IMR-90 (cell line): Measurements from ENCODE around the gene HCN4. TPM values are rescaled to one million over a fixed set of nuclear protein-coding genes. Genes with fewer than 3 reads are reported as not detected.
"Not testable (repeated sequence)": the region's sequence is repeated elsewhere in the genome, so short reads cannot be mapped to it uniquely, and the experiment has no call there.

ENCODE experiments used
- ATAC-seq: fragments of 200-7000 bp; cut with Tn5 transposase; 2 replicates; pipeline ENCODE4 v1.9.1; 2020; ENCODE audit warnings: low read depth, mild to moderate bottlenecking, moderate library complexity
- BruUV-seq: library from RNA; stranded (reverse); fragments of 400-500 nt; replicated peaks from 2 replicates; lab custom pipeline; 2021; lab: Mats Ljungman, UMichigan
- CTCF ChIA-PET: fragments of 300-600 bp; formaldehyde crosslinking; extraction: SDS; loops from one replicate; lab custom pipeline; 2021; ENCODE audit warnings: antibody characterized with exemption; lab: Yijun Ruan, JAX
- POLR2A ChIA-PET: fragments of 300-600 bp; sonication (Branson Sonifier 250); formaldehyde crosslinking; loops from one replicate; lab custom pipeline; 2022; ENCODE audit warnings: antibody characterized with exemption; ENCODE audit not compliant: unreplicated experiment; lab: Charles Lee
- DNase-seq: peaks from one replicate; pipeline ENCODE4 v3.0.0; 2013
- H2AFZ ChIP-seq: replicated peaks from 2 replicates; pipeline ENCODE3; 2013; ENCODE audit warnings: low read length, mild to moderate bottlenecking; ENCODE audit not compliant: poor library complexity
- H2AK5ac ChIP-seq: 2 replicates; pipeline ENCODE4 v1.6.1; 2013; ENCODE audit warnings: low read depth, low read length, inconsistent platforms
- H2AK9ac ChIP-seq: replicated peaks from 2 replicates; pipeline ENCODE3; 2013; ENCODE audit warnings: mild to moderate bottlenecking, low read depth, low read length, moderate library complexity; ENCODE audit not compliant: poor library complexity
- H2BK120ac ChIP-seq: 2 replicates; pipeline ENCODE4 v1.6.1; 2013; ENCODE audit warnings: low read depth, low read length, inconsistent platforms
- H2BK15ac ChIP-seq: 3 replicates; pipeline ENCODE4 v1.6.1; 2013; ENCODE audit warnings: low read depth, low read length, inconsistent platforms
- H2BK20ac ChIP-seq: 2 replicates; pipeline ENCODE4 v1.6.1; 2013; ENCODE audit warnings: low read depth, mild to moderate bottlenecking, inconsistent platforms, low read length, moderate library complexity
- H2BK5ac ChIP-seq: 2 replicates; pipeline ENCODE4 v1.6.1; 2013; ENCODE audit warnings: mild to moderate bottlenecking, low read depth, low read length, inconsistent platforms; ENCODE audit not compliant: poor library complexity, severe bottlenecking
- H3K14ac ChIP-seq: replicated peaks from 2 replicates; pipeline ENCODE4 v1.6.1; 2013; ENCODE audit warnings: low read depth, low read length, inconsistent platforms
- H3K18ac ChIP-seq: 2 replicates; pipeline ENCODE4 v1.6.1; 2013; ENCODE audit warnings: low read depth, low read length, control low read depth
- H3K23ac ChIP-seq: 2 replicates; pipeline ENCODE4 v1.6.1; 2013; ENCODE audit warnings: low read depth, low read length, inconsistent platforms
- H3K27ac ChIP-seq: 2 replicates; pipeline ENCODE4 v1.5.1; 2013; ENCODE audit warnings: mild to moderate bottlenecking, control low read depth, low read length; ENCODE audit not compliant: insufficient read depth
- H3K27me3 ChIP-seq: 2 replicates; pipeline ENCODE4 v1.6.1; 2013; ENCODE audit warnings: low read length; ENCODE audit not compliant: control insufficient read depth, insufficient read depth
- H3K36me3 ChIP-seq: 2 replicates; pipeline ENCODE4 v1.6.1; 2013; ENCODE audit warnings: low read length, mixed read lengths; ENCODE audit not compliant: control insufficient read depth, insufficient read depth
- H3K4ac ChIP-seq: 2 replicates; pipeline ENCODE4 v1.6.1; 2013; ENCODE audit warnings: low read depth, low read length, inconsistent platforms
- H3K4me1 ChIP-seq: 2 replicates; pipeline ENCODE4 v1.6.1; 2013; ENCODE audit warnings: low read length, mixed read lengths; ENCODE audit not compliant: control insufficient read depth, insufficient read depth
- H3K4me2 ChIP-seq: 2 replicates; pipeline ENCODE4 v1.6.1; 2013; ENCODE audit warnings: low read depth, mild to moderate bottlenecking, control low read depth, low read length, moderate library complexity
- H3K4me3 ChIP-seq: 2 replicates; pipeline ENCODE4 v1.5.1; 2013; ENCODE audit warnings: low read depth, mild to moderate bottlenecking, control low read depth, low read length, moderate library complexity; ENCODE audit not compliant: insufficient read depth
- H3K56ac ChIP-seq: 2 replicates; pipeline ENCODE4 v1.6.1; 2013; ENCODE audit warnings: low read length, inconsistent platforms; ENCODE audit not compliant: insufficient read depth; ENCODE audit errors: extremely low read depth
- H3K79me1 ChIP-seq, 2 experiments: 2 replicates each; pipeline ENCODE4 v1.6.1; 2013; ENCODE audit warnings: low read length in 2 of 2, inconsistent platforms in 1 of 2, low read depth in 1 of 2
- H3K9ac ChIP-seq: 2 replicates; pipeline ENCODE4 v1.6.1; 2013; ENCODE audit warnings: low read depth, low read length, control low read depth
- H3K9me1 ChIP-seq: 2 replicates; pipeline ENCODE4 v1.6.1; 2013; ENCODE audit warnings: low read length, inconsistent platforms; ENCODE audit not compliant: insufficient read depth
- H3K9me3 ChIP-seq: 2 replicates; pipeline ENCODE4 v1.6.1; 2013; ENCODE audit warnings: low read length; ENCODE audit not compliant: control insufficient read depth, insufficient read depth
- H4K20me1 ChIP-seq: 2 replicates; pipeline ENCODE4 v1.6.1; 2013; ENCODE audit warnings: low read length, inconsistent platforms; ENCODE audit not compliant: insufficient read depth
- H4K5ac ChIP-seq: 2 replicates; pipeline ENCODE4 v1.6.1; 2013; ENCODE audit warnings: mild to moderate bottlenecking, low read depth, low read length, control low read depth
- H4K8ac ChIP-seq, 2 experiments: 2 replicates each; pipeline ENCODE4 v1.6.1; 2013; ENCODE audit warnings: low read depth in 2 of 2, low read length in 2 of 2, control low read depth in 1 of 2, inconsistent platforms in 1 of 2
- H4K91ac ChIP-seq: 2 replicates; pipeline ENCODE4 v1.6.1; 2013; ENCODE audit warnings: low read depth, low read length, inconsistent platforms; ENCODE audit not compliant: insufficient read depth
- WGBS, 2 experiments: methylation state at CpG; one replicate each; pipeline versions ENCODE4 v1.1.5 to v1.1.7; 2013; ENCODE audit warnings: missing lambda C conversion rate in 2 of 2; ENCODE audit not compliant: insufficient read length in 1 of 2; ENCODE audit errors: extremely low coverage in 2 of 2; 5-methylcytosine and 5-hydroxymethylcytosine counted together
- dilution Hi-C: fragments of 300-500 bp; cut with HindIII; formaldehyde crosslinking; loops from one replicate; pipeline ENCODE4 v1.14.3; 2018; ENCODE audit warnings: low sequenced_read_pairs; ENCODE audit not compliant: unreplicated experiment
- in situ Hi-C: fragments of 300-500 bp; cut with MboI; formaldehyde crosslinking; loops from 3 replicates; pipeline ENCODE4 v1.14.3; 2019; ENCODE audit warnings: low sequenced_read_pairs, inconsistent platforms, mixed read lengths
- intact Hi-C: fragments of 100-400 bp; cut with micrococcal nuclease; formaldehyde crosslinking; loops from 2 replicates; pipeline ENCODE4 v1.10.0; 2022
- polyA plus RNA-seq, 3 experiments: library from polyadenylated mRNA; depleted of rRNA; stranded (reverse); fragments of >200 nt; gene quantifications; 2 replicates each; pipeline ENCODE4 v1.2.3, GENCODE V29; 2012; ENCODE audit warnings: low replicate concordance in 1 of 3
- total RNA-seq: library from RNA; depleted of rRNA; stranded (reverse); fragments of >200 nt; gene quantifications from 2 replicates; pipeline ENCODE4 v1.2.3, GENCODE V29; 2012

Gene HCN4
- total and polyA plus RNA-seq, 2 of the 4 experiments (the other 2 are of a cell fraction) = not detected

DNA sequence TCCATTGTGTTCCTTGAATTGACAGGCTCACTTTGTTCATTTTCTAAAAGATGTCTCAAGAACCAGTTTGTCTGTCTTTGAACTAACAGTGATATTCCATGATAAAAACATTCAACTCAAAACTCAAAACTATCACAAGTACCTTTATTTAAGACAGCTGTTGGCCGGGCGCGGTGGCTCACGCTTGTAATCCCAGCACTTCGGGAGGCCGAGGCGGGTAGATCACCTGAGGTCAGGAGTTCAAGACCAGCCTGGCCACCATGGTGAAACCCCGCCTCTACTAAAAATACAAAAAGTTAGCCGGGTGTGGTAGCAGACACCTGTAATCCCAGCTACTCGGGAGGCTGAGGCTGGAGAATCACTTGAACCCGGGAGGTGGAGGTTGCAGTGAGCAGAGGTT lies 68.5 kb downstream of the HCN4 start:
- H3K79me1 ChIP-seq, H2BK20ac ChIP-seq, H3K9ac ChIP-seq, DNase-seq, H3K4me1 ChIP-seq, H4K20me1 ChIP-seq, H2AFZ ChIP-seq, H2AK5ac ChIP-seq, H3K56ac ChIP-seq, H2BK15ac ChIP-seq, dilution Hi-C loops, H2AK9ac ChIP-seq, H4K5ac ChIP-seq, H3K14ac ChIP-seq, H2BK5ac ChIP-seq, H3K4me2 ChIP-seq, BruUV-seq, H3K18ac ChIP-seq, H3K4ac ChIP-seq, H4K91ac ChIP-seq, H4K8ac ChIP-seq, H3K9me3 ChIP-seq, H3K9me1 ChIP-seq, H3K27me3 ChIP-seq, H3K27ac ChIP-seq, H2BK120ac ChIP-seq, CTCF ChIA-PET, H3K23ac ChIP-seq, H3K4me3 ChIP-seq, POLR2A ChIA-PET, ATAC-seq: not testable (repeated sequence)
- WGBS, 2 experiments = no CpG with 5 or more reads among the region's 11 CpGs
- intact Hi-C loops = loop anchor here (5.0 kb wide), 1 partner anchor 242 kb away; no protein-coding TSS in a partner anchor
- peaks cover 17% of the 10 kb centered on the region for H3K36me3 ChIP-seq
- in situ Hi-C loops = loop anchor here (10.0 kb wide), 2 partner anchors 255 to 405 kb away; no protein-coding TSS in a partner anchor
